ELF-1 (cell line): ENCODE results near the gene OR4F29.
"Not testable (repeated sequence)": the region's sequence is repeated elsewhere in the genome, so short reads cannot be mapped to it uniquely, and the experiment has no call there.

Source experiments
- DNase-seq: peaks from one replicate; pipeline ENCODE4 v3.0.0-alpha.2; 2016; ENCODE audit warnings: low read depth, low spot score

Gene OR4F29

GRCh38 chr1:451578-451977 lies at the start of gene OR4F29:
TSS of gene OR4F29 (minus strand) at chr1:451678. CDS start at chr1:451678, 0 bp downstream.
- not testable (repeated sequence) for DNase-seq
